Fibroblast of lung (primary cell): ENCODE results near the gene EIF4G1.

Experiments
- EZH2 ChIP-seq: IDR thresholded peaks from 2 replicates; pipeline ENCODE4 v1.5.1; 2012; ENCODE audit warnings: low read length, control low read depth, mild to moderate bottlenecking; ENCODE audit errors: missing control alignments
- TF ChIP-seq, protein P1 (sequence below), 2 donors: IDR thresholded peaks in 1 of 2; conservative IDR thresholded peaks in 1 of 2; 1 replicate in 1 of 2; 2 replicates in 1 of 2; pipeline ENCODE4 v1.5.1; 2011 to 2012; ENCODE audit warnings: low read length in 2 of 2, control low read depth in 1 of 2, inconsistent platforms in 1 of 2, low read depth in 1 of 2, mild to moderate bottlenecking in 1 of 2

DNA sequence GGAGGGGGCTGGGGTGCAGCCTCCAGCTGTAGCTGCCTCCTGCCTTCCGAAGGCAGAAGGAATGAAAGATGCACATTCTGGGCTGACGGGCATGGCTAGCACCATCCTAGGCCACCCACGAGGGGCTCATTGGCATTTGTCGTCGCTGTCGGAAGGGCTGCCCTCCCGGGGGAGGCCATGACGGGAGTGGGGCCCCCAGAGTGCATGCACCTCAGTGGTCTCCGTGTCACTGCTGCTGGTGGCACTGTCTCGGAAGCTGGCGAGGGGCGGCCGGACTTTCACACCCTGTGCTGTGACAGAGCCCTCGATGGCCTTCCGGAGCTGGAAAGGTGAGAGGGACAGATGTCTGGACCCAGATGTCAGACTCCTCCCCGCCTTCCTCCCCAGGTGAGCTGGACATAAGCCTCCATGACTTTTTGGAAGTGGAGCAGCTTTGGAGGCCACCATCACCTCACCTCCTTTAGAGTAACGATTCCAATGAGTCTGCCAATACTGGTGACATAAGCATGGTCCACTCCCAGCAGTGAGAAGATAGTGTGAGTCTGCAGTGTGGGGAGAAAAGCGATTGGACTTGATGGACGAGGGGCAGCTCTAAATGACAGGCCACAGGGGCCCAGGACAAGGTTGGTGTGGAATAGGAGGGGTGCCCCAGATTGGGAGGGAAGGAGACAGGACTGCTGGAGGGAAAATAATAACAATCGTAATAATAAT is 32.2 kb downstream of the EIF4G1 start:
- TF ChIP-seq, protein P1, sequence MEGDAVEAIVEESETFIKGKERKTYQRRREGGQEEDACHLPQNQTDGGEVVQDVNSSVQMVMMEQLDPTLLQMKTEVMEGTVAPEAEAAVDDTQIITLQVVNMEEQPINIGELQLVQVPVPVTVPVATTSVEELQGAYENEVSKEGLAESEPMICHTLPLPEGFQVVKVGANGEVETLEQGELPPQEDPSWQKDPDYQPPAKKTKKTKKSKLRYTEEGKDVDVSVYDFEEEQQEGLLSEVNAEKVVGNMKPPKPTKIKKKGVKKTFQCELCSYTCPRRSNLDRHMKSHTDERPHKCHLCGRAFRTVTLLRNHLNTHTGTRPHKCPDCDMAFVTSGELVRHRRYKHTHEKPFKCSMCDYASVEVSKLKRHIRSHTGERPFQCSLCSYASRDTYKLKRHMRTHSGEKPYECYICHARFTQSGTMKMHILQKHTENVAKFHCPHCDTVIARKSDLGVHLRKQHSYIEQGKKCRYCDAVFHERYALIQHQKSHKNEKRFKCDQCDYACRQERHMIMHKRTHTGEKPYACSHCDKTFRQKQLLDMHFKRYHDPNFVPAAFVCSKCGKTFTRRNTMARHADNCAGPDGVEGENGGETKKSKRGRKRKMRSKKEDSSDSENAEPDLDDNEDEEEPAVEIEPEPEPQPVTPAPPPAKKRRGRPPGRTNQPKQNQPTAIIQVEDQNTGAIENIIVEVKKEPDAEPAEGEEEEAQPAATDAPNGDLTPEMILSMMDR (conservative IDR thresholded peaks at IDR 0.05 in 1 of 2, IDR thresholded peaks at IDR 0.05 in 1 of 2; ENCODE audit: low read depth in 1 of 2, low read length in 2 of 2), result no peak
- no peak for TF ChIP-seq EZH2
